GM23338 (cell line): Measurements from ENCODE around the gene MAGEA2.

Experiments
- CREB1 ChIP-seq: fragments of 250-450 bp; sonication (Bioruptor Pico); IDR thresholded peaks from 2 replicates; pipeline ENCODE4 v1.5.0; 2020; ENCODE audit warnings: low read depth, mild to moderate bottlenecking, moderate library complexity
- CTCF ChIP-seq, 2 experiments: fragments of 200-600 bp in 1 of 2; sonication (generic) in 1 of 2; conservative IDR thresholded peaks; 2 replicates each; pipeline versions ENCODE4 v1.5.1 to v1.6.1; 2016 to 2017; ENCODE audit warnings: antibody characterized with exemption in 2 of 2, low read depth in 2 of 2, mild to moderate bottlenecking in 2 of 2, moderate library complexity in 1 of 2
- EZH2phosphoT487 ChIP-seq: fragments of 200-600 bp; sonication (generic); IDR thresholded peaks from one replicate; pipeline ENCODE4 v1.8.1; 2018; ENCODE audit warnings: antibody characterized with exemption; ENCODE audit not compliant: unreplicated experiment
- POLR2AphosphoS5 ChIP-seq: IDR thresholded peaks from 2 replicates; pipeline ENCODE4 v1.6.1; 2016; ENCODE audit warnings: antibody characterized with exemption, low read depth
- REST ChIP-seq: IDR thresholded peaks from one replicate; pipeline ENCODE4 v1.6.1; 2018; ENCODE audit warnings: antibody characterized with exemption; ENCODE audit not compliant: unreplicated experiment
- ZNF114 ChIP-seq: fragments of 250-450 bp; sonication (Bioruptor Pico); IDR thresholded peaks from 2 replicates; pipeline ENCODE4 v1.5.0; 2020; ENCODE audit warnings: mild to moderate bottlenecking, moderate library complexity

DNA sequence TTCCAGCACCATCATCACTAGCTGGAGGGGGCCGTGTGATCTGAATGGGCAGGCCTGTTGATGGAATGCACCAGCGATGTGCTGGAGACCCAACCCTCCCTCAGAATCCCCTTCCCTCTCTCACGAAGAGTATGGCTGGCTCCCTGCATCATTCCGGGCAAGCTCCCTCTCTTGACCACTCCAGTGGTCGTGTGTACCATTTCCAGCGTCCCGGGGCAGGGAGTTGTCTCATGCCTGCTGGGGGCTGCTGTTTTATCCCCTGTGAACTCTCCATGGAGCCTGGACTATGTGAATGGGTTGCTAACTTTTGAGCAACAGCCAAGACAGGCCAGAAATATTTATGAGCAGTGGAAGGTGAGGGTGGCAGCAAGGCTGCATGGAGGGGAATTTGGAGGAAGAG is 28.2 kb downstream of the MAGEA2 start:
- no peak for TF ChIP-seq EZH2phosphoT487
- no peak for TF ChIP-seq REST
- no peak for TF ChIP-seq CREB1 (CRISPR knock-in tag)
- no peak for TF ChIP-seq CTCF (conservative IDR thresholded peaks at IDR 0.05; ENCODE audit: low read depth in 2 of 2)
- no peak for TF ChIP-seq POLR2AphosphoS5
- TF ChIP-seq ZNF114 (CRISPR knock-in tag), result no peak
